Neutrophil (primary cell): ENCODE data around the gene CCDC50.

Experiments
- H3K27ac ChIP-seq: fragments of 200-600 bp; sonication (generic); 2 replicates; pipeline ENCODE4 v1.5.1; 2016; ENCODE audit warnings: mild to moderate bottlenecking, moderate library complexity
- H3K27me3 ChIP-seq: fragments of 200-600 bp; sonication (generic); 2 replicates; pipeline ENCODE4 v1.6.0; 2016; ENCODE audit warnings: mild to moderate bottlenecking
- H3K36me3 ChIP-seq: fragments of 200-600 bp; sonication (generic); 2 replicates; pipeline ENCODE4 v1.5.1; 2017
- H3K4me1 ChIP-seq, 2 experiments: fragments of 200-600 bp in 1 of 2; sonication (generic) in 1 of 2; 1 replicate in 1 of 2; 2 replicates in 1 of 2; pipeline versions ENCODE4 v1.5.1 to v1.6.1; 2013 to 2016; ENCODE audit warnings: low read depth in 1 of 2, low read length in 1 of 2, mild to moderate bottlenecking in 1 of 2, moderate library complexity in 1 of 2; ENCODE audit not compliant: control insufficient read depth in 1 of 2, insufficient read depth in 1 of 2
- H3K4me3 ChIP-seq, 2 experiments: fragments of 200-600 bp in 1 of 2; sonication (generic) in 1 of 2; 1 replicate in 1 of 2; 2 replicates in 1 of 2; pipeline ENCODE4 v1.5.1; 2013 to 2016; ENCODE audit warnings: low read depth in 1 of 2, low read length in 1 of 2, mild to moderate bottlenecking in 1 of 2, moderate library complexity in 1 of 2
- H3K9me3 ChIP-seq: fragments of 200-600 bp; sonication (generic); 2 replicates; pipeline ENCODE4 v1.5.1; 2016
- CTCF ChIP-seq: fragments of 200-600 bp; sonication (generic); IDR thresholded peaks from 2 replicates; pipeline ENCODE4 v1.5.1; 2016; ENCODE audit warnings: antibody characterized with exemption

Gene CCDC50

GRCh38 chr3:191357909-191358308, 28.7 kb downstream of the CCDC50 start:
- TF ChIP-seq CTCF, result no peak
- no peaks in the 10 kb centered on the region for H3K4me1 ChIP-seq
- H3K27ac ChIP-seq, result no peak overlapping the region
- H3K36me3 ChIP-seq, result no peaks in the 10 kb centered on the region
- H3K4me3 ChIP-seq, result no peak overlapping the region
- H3K9me3 ChIP-seq, result no peaks in the 10 kb centered on the region
- H3K27me3 ChIP-seq, result no peaks in the 10 kb centered on the region

GRCh38 chr3:191358929-191359328, 29.7 kb downstream of the CCDC50 start:
- no peak for TF ChIP-seq CTCF

GRCh38 chr3:191360620-191361019, 31.4 kb downstream of the CCDC50 start:
- no peaks in the 10 kb centered on the region for H3K36me3 ChIP-seq
- TF ChIP-seq CTCF, result no peak
- H3K4me1 ChIP-seq, result no peaks in the 10 kb centered on the region
- no peak overlapping the region for H3K27ac ChIP-seq
- H3K27me3 ChIP-seq, result no peaks in the 10 kb centered on the region
- H3K9me3 ChIP-seq, result no peaks in the 10 kb centered on the region
- no peak overlapping the region for H3K4me3 ChIP-seq

More at GRCh38 chr3:191358929-191359328, 29.7 kb downstream of the CCDC50 start:
- H3K4me3 ChIP-seq, result no peak overlapping the region
- no peaks in the 10 kb centered on the region for H3K27me3 ChIP-seq
- H3K4me1 ChIP-seq, result no peaks in the 10 kb centered on the region
- no peaks in the 10 kb centered on the region for H3K36me3 ChIP-seq
- no peaks in the 10 kb centered on the region for H3K9me3 ChIP-seq
- H3K27ac ChIP-seq, result no peak overlapping the region

GRCh38 chr3:191361456-191361855, 32.3 kb downstream of the CCDC50 start:
- Histone ChIP-seq H3K4me3 (no peak overlapping the region), H3K27ac (no peak overlapping the region), H3K27me3 (no peaks in the 10 kb centered on the region), H3K36me3 (no peaks in the 10 kb centered on the region), H3K4me1 (no peaks in the 10 kb centered on the region), H3K9me3 (no peaks in the 10 kb centered on the region)
- TF ChIP-seq CTCF, result no peak

- no peaks in the 10 kb centered on the region for H3K4me1 ChIP-seq
- H3K9me3 ChIP-seq, result no peaks in the 10 kb centered on the region
- no peak overlapping the region for H3K27ac ChIP-seq
- no peaks in the 10 kb centered on the region for H3K27me3 ChIP-seq
- no peaks in the 10 kb centered on the region for H3K36me3 ChIP-seq
- H3K4me3 ChIP-seq, result no peak overlapping the region
- TF ChIP-seq CTCF, result no peak
Observed at GRCh38 chr3:191362037-191362436, 32.8 kb downstream of the CCDC50 start.

GRCh38 chr3:191362524-191363090, 33.4 kb downstream of the CCDC50 start:
- H3K4me3 ChIP-seq, result no peak overlapping the region
- no peaks in the 10 kb centered on the region for H3K36me3 ChIP-seq
- H3K27me3 ChIP-seq, result no peaks in the 10 kb centered on the region
- TF ChIP-seq CTCF, result no peak
- no peak overlapping the region for H3K27ac ChIP-seq
- H3K4me1 ChIP-seq, result no peaks in the 10 kb centered on the region
- no peaks in the 10 kb centered on the region for H3K9me3 ChIP-seq
